NCI-H1105 treated with DMSO at 0.1 percent for 48 hours (cell line): ENCODE data around the gene ARHGEF40.
A peak's percentile ranks its signal among the peaks of the same experiment; 100 is the strongest.

ENCODE experiments used
- DNase-seq: peaks from one replicate; lab custom pipeline; 2025; lab: John Stamatoyannopoulos, UW

The ARHGEF40 gene

GRCh38 chr14:21083565-21084325 lies 13.6 kb downstream of the ARHGEF40 start:
- no peak for DNase-seq

DNA sequence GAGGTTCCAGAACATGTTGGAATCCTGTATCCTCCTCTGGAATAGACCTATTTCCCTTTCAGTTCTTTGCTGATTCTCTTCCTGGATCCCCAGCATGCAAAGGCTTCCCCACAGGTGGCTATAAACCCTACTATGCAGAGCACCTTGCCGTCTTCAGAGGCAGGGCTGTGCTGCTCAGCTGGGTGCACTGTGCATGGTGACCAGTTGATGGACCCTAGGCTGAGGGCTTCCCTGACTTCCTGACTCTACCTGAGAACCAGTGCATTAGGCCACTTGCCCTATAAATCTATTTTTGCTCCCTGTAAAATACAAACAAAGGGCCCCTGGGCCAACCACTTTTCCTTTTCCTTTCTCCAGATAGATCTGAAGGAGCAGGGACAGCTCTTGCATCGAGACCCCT lies 14.3 kb downstream of the ARHGEF40 start:
- no peak for DNase-seq

- DNase-seq = no peak
Observed at GRCh38 chr14:21084998-21085853, 15.1 kb downstream of the ARHGEF40 start.

DNA sequence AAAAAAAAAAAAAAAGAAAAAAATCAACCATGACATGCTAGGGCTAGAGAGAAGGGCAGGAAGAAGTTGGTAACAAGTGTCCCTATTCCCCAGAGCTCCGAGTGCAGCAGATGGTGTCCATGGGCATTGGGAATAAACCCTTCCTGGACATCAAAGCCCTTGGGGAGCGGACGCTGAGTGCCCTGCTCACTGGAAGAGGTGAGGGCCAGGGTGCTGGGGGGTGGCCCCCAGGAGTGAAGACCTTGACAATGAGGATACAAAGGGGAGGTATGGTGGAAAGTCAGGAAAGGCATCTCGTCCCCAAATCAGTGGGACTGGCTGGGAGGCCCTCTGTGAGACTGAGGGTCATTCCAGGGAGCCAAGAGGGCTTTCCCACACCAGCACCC lies 16.8 kb downstream of the ARHGEF40 start:
- DNase-seq = no peak

DNA sequence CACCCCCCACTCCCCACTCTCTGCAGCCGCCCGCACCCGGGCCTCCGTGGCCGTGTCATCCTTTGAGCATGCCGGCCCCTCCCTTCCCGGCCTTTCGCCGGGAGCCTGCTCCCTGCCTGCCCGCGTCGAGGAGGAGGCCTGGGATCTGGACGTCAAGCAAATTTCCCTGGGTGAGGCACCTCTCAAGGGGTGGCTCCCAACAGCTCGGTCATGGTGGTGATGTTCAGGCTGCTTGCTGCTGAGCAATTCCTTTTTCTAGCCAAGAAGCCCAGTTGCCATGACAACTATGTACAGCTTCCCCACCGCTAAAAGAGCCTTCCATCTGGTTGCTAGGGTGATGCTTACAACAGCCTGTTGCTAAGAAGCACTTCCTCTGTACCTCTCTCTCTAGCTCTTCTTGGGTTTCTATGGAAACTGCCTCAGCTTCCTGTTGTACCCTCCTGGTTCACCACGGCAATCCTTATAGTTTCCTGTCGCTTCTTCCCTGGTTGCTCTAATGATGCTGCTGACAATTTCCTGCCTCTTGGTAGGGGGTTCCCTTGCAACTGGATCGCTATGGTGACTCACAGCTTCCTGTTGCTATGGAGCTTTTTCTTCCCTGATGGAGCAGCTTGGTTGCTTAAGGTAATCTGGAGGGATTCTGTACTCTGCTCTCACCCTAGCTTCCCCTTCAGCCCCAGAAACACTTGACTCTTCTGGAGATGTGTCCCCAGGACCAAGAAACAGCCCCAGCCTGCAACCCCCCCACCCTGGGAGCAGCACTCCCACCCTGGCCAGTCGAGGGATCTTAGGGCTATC lies 17.4 kb downstream of the ARHGEF40 start:
- DNase-seq = peak; percentile 71

- no peak for DNase-seq
Observed at GRCh38 chr14:21088687-21089086, 18.6 kb downstream of the ARHGEF40 start.

DNA sequence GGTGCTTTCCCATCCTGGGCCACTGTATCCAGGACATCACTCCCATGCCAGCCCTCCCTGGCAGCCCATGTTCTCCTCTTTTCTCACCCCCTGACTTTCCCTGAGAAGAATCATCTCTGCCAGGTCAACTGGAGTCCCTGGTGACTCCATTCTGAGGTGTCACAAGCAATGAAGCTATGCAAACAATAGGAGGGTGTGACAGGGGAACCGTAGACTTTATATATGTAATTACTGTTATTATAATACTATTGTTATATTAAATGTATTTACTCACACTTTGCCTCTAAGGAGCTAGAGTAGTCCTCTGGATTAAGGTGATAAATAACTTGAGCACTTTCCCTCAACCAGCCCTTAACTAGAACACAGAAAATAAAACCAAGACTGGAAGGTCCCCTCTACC lies 19.2 kb downstream of the ARHGEF40 start:
- DNase-seq = no peak

DNA sequence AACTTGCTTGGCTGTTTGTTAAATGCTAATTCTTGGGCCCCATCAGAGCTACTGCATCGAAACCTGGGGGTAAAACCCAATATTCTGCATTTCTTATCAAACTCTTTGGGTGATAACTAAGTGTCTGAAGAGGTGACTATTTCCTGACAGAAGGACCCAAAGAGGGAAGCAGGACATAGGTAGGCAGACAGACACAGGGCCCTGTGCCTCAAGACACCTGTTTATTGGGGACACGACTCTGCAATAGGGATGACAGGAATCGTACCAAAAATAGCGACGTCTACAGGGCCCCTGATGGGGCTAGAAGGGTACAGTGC lies 19.7 kb downstream of the ARHGEF40 start:
- no peak for DNase-seq

- no peak for DNase-seq
Observed at GRCh38 chr14:21090194-21090939, 20.3 kb downstream of the ARHGEF40 start.

- DNase-seq = no peak
Observed at GRCh38 chr14:21090940-21091663, 21.0 kb downstream of the ARHGEF40 start.

- no peak for DNase-seq
Observed at GRCh38 chr14:21091821-21092272, 21.7 kb downstream of the ARHGEF40 start.

DNA sequence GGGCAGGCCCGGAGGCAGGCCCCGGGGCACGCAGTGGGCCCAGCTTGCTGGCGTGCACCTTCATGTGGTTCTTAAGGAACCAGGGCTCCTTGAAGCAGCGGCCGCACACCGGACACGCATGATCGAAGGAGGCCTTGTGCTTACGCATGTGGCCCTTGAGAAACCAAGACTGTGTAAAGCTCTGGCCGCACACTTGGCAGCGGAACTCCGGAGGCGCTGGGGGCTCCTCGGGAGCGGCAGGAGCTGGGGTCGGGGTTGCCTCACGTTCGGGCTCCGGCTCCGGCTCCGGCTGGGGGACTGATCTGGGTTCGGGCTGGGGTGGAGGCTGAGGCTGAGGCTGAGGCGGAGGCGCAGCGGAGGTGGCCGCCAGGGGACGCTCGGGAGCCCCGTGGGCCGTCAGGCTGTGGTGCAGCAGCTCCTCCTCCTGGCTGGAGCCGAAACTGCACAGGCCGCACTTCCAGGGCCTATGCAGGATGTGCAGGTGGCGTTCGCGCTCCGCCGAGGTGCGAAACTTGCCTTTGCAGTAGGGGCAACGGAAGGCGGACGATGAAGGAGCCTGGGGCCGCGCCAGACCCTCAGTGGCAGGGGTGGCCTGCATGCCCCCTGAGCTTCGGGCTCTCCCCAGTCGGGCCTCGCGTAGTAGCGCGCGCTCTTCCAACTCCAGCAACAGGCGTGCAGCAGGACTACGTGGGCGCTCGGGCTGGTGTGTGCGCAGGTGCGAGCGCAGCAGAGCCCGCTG lies 22.3 kb downstream of the ARHGEF40 start:
- no peak for DNase-seq

DNA sequence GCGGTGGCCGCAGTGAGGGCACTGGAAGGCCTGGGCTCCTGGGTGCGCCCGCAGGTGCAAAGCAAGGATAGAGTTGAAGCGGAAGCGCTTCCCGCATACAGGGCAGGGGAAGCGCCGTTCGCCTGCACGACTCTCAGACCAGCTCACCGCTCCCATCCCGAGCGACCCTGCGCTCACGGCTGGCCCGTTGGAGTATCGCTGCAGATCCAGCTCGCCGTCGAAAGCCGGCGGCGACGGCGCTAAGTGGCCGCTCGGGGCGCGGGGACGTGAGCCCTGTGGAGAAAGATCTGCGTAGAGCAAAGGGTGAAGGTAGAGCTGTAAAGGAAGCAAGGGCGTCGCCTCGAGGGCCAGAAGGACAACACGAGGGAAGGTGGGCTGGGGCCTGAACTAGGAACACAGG lies 22.9 kb downstream of the ARHGEF40 start:
- no peak for DNase-seq

GRCh38 chr14:21093769-21094681 lies 23.9 kb downstream of the ARHGEF40 start:
- DNase-seq = peak; percentile 43

GRCh38 chr14:21095430-21096205 lies 25.5 kb downstream of the ARHGEF40 start:
- DNase-seq = no peak

DNA sequence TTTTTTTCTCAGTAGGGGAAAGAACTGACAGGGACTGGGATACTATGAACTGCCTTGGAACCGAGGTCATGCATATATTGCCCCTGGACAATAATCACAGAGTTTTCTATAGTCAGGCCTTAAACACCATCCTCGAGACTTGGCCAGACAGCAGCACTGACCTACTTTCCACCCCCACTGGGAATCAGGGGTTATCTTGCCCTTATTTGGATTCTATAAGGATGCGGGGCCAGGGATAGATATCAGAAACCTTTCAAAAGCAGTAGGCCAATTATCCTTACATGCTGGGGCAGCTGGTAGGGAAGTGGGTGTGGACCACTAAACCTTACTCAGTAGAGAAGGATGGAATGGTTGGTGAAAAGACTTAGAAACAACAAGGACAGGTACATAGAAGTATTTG lies 26.3 kb downstream of the ARHGEF40 start:
- DNase-seq = no peak

DNA sequence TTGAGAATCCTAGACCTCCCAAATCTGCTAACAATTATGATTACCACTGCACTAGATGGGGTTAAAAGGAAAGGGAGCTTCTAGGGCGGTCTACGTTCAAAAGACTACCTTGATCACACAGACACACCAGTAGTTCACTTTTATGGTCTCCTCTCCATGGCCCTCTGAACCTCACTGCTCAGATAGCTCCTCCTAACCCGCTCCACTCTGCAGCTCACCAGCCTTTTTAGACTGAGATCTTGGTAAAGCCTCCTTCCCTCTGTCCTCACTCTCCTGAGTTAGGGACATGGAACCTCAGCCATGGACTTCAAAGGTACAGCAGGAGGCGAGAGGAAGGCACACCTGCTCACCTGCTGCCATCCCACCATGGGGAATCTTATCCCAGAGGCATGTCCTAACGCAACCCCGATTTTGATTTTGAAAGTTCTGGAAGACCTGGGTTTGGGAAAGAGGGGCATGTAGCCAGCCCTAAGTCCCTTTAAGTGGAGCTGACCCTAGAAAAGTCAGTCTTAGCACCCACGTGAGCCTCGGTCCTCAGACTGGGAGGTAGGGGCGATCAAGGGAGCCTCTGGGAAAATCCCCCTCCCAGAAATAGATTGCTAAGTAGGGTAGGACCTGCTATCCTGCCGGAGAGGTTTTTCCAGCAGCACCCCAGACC lies 27.0 kb downstream of the ARHGEF40 start:
- no peak for DNase-seq

DNA sequence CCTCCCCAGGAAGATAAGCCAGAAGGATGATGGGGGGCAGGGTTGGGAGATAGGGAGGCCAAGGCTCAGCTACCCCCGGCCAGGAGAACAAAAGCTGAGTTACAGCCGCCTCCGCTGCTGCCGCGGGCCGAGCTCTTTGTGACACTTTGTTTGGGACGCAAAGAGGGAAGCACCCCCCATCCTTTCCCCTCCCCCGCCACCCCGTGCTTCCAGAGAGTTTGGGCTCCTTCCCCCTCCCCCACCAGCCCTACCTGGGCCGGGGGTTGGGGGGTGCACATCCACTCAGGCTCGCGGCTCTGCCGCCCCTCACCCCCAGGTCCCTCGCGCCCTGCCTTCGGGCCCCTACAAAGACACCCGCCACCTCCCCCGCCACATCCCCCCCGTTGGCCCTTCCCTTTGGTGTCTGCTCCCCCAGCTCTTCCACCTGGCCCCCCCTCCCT lies 27.6 kb downstream of the ARHGEF40 start:
- DNase-seq = no peak
